Measurements from ENCODE around the gene CIAO1. TPM values are rescaled to one million over a fixed set of nuclear protein-coding genes. Genes with fewer than 3 reads are reported as not detected.

CIAO1 gene
- total RNA-seq, 2 donors from 2014 or later, result 108 to 135 TPM

DNA sequence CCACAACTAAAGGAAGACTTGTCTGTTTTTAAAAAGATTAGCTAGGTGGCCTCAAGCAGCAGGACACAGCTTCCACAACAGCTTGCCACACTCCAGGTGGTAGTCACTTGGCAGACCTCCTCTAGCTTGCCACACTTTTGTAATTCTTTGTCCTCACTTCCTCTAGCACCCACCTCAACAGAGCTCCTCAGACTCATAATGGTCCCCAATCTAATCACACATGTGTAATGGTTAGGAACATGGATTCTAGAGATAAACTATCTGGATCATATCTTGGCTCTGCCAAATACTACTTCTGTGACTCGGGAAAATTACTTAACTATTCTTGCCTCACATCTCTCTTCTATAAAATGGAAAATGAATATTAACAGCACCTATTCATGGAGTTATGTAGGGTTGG lies 35.8 kb downstream of the CIAO1 start:
- H3K9me3 ChIP-seq, result no peaks in the 10 kb centered on the region
- 77% methylated on average over 1 of the region's 1 CpG for WGBS
- no peak for DNase-seq (ENCODE audit: low spot score)
- intact Hi-C loops (cut with DNase I), result loop anchor here (10.0 kb wide), 1 partner anchor 203 kb away; the partner anchor contains the start of gene NEURL3
- no peak for TF ChIP-seq POLR2AphosphoS5 (IDR thresholded peaks at IDR 0.05)
- TF ChIP-seq, protein P1, sequence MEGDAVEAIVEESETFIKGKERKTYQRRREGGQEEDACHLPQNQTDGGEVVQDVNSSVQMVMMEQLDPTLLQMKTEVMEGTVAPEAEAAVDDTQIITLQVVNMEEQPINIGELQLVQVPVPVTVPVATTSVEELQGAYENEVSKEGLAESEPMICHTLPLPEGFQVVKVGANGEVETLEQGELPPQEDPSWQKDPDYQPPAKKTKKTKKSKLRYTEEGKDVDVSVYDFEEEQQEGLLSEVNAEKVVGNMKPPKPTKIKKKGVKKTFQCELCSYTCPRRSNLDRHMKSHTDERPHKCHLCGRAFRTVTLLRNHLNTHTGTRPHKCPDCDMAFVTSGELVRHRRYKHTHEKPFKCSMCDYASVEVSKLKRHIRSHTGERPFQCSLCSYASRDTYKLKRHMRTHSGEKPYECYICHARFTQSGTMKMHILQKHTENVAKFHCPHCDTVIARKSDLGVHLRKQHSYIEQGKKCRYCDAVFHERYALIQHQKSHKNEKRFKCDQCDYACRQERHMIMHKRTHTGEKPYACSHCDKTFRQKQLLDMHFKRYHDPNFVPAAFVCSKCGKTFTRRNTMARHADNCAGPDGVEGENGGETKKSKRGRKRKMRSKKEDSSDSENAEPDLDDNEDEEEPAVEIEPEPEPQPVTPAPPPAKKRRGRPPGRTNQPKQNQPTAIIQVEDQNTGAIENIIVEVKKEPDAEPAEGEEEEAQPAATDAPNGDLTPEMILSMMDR (IDR thresholded peaks at IDR 0.05), result no peak
- no peak for TF ChIP-seq POLR2A (IDR thresholded peaks at IDR 0.05)
- H3K4me3 ChIP-seq, result no peak overlapping the region
- H3K27me3 ChIP-seq (replicated peaks; ENCODE audit: insufficient read depth), result no peaks in the 10 kb centered on the region
- H3K27ac ChIP-seq, result no peak overlapping the region
- peaks cover 8% of the 10 kb centered on the region for H3K4me1 ChIP-seq (replicated peaks)
- H3K36me3 ChIP-seq, result peaks cover 20 to 34% of the 10 kb centered on the region in 2 donors

DNA sequence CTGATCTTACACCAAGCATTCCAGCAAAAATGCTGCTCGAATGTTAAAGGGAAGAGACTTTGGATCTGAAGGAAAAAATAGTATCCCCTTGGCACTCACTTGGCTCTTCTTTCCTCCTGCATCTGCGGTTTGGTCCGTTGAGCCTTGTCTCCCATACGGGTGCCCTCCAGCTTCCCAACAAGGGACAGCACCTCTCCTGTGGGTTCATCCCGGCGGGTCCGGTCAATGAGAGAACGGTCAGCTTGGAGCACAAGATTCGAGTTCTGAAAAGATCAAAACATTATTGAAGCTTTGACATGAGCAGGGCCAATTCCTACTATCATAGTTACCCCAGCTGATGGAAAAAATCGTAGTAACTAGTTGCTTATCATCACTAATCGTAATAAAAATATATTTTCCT lies 38.6 kb downstream of the CIAO1 start:
- peaks cover 13 to 17% of the 10 kb centered on the region in 2 donors for H3K36me3 ChIP-seq
- DNase-seq (ENCODE audit: low spot score), result no peak
- H3K27me3 ChIP-seq (replicated peaks; ENCODE audit: insufficient read depth), result no peaks in the 10 kb centered on the region
- WGBS, result 58% methylated on average over 11 of the region's 11 CpGs
- TF ChIP-seq POLR2A (IDR thresholded peaks at IDR 0.05) (no peak), POLR2AphosphoS5 (IDR thresholded peaks at IDR 0.05) (no peak)
- TF ChIP-seq, protein P1 (IDR thresholded peaks at IDR 0.05), result no peak
- peaks cover 8% of the 10 kb centered on the region for H3K4me1 ChIP-seq (replicated peaks)
- intact Hi-C loops (cut with DNase I), result loop anchor here (2.0 to 10.0 kb wide), 2 partner anchors 38 to 200 kb away; partner anchors contain the start of genes CIAO1 and NEURL3
- peak overlapping the region in 1 of 2 donors; percentile 72 for H3K27ac ChIP-seq
- no peaks in the 10 kb centered on the region for H3K9me3 ChIP-seq
- peak overlapping the region; percentile 67 to 72 for H3K4me3 ChIP-seq

DNA sequence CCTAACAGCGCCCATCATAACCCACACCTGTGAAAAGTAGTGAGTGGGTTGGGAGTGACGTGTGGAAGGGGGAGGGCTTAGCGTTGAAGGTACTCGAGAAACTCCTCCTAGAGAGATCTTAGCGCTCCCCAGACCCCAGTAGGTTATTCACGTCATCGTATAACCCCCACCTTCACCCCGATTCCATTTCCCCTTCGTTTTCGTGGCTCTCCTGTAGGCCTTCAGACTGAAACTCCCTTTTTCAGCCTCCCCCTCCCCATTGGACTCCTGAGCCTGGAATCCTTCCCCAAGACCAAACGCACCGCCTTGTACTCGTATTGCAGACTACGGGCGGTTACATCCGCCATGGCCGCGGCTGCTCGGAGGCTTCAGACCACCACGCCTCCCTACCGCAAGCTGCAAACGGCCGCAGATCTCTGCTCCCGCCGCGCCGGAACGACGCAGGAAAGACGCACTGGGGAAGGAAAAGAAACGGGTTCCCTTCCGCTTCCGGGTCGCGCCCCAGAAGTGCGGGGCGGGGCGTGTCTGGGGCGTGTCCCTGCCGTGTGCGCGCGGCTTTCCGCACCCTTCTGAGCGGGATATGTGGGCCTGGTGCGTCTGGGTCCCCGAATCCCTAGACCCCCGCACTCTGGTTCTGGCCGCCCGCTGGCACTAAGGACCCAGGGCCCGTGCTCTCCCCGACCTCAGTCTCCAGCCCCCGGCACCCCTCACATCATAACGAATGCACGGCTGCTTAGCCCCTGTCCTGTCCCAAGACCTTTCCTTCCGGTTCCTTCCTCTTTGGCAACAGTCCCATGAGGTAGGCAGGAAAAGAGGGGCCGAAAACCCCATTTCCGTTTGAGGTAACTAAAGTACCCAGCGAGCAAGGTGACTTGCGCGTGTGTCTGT lies 39.3 kb downstream of the CIAO1 start, which contains the start of gene SNRNP200:
Gene SNRNP200, minus strand, starts transcription at position 456 of the 888 bp plus-strand sequence. Its CDS starts 109 bp downstream, at position 347.
- intact Hi-C loops (cut with DNase I), result loop anchor here (2.0 to 10.0 kb wide), 2 partner anchors 39 to 199 kb away; partner anchors contain the start of genes CIAO1 and NEURL3
- WGBS, result under 1% methylated on average over 61 of the region's 61 CpGs
- H3K36me3 ChIP-seq, result peaks cover 13 to 16% of the 10 kb centered on the region in 2 donors
- DNase-seq (ENCODE audit: low spot score), result peak; percentile 84
- H3K27me3 ChIP-seq (replicated peaks; ENCODE audit: insufficient read depth), result no peaks in the 10 kb centered on the region
- H3K4me3 ChIP-seq, result peak within 1 kb of the TSS; percentile 67 to 72
- TF ChIP-seq, protein P1 (IDR thresholded peaks at IDR 0.05), result peak in 1 of 4 experiments; percentile 24
- TF ChIP-seq POLR2AphosphoS5 (IDR thresholded peaks at IDR 0.05) (peak; percentile 96), POLR2A (IDR thresholded peaks at IDR 0.05) (peak; percentile 62)
- peak within 1 kb of the TSS; percentile 72 to 77 for H3K27ac ChIP-seq
- peaks cover 8% of the 10 kb centered on the region for H3K4me1 ChIP-seq (replicated peaks)
- H3K9me3 ChIP-seq, result no peaks in the 10 kb centered on the region

DNA sequence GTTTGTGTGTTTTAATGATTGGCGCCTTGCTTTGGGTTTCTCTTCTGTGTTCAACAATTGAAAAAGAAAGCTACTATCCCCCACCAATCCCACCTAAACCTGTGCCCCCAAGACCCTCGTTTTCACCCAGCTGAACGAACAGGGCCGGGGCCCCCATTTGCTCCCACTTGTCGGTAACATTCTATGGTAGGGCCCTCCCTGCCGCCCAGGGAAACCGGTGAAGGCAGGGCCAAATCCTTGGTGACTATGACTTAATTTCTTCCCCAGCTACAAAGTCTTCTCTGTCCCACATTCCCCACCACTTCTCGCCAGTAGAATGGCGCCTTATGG lies 39.9 kb downstream of the CIAO1 start:
- intact Hi-C loops (cut with DNase I), result loop anchor here (2.0 to 10.0 kb wide), 2 partner anchors 39 to 199 kb away; partner anchors contain the start of genes CIAO1 and NEURL3
- DNase-seq (ENCODE audit: low spot score), result no peak
- Histone ChIP-seq H3K27ac (peak overlapping the region; percentile 72 to 77), H3K4me3 (peak overlapping the region; percentile 67 to 72), H3K9me3 (no peaks in the 10 kb centered on the region), H3K27me3 (replicated peaks; ENCODE audit: insufficient read depth) (no peaks in the 10 kb centered on the region), H3K36me3 (peaks cover 7 to 16% of the 10 kb centered on the region in 2 donors), H3K4me1 (replicated peaks) (peaks cover 8% of the 10 kb centered on the region)
- WGBS, result 18% methylated on average over 9 of the region's 9 CpGs
- no peak for TF ChIP-seq POLR2A (IDR thresholded peaks at IDR 0.05)
- TF ChIP-seq POLR2AphosphoS5 (IDR thresholded peaks at IDR 0.05), result no peak
- TF ChIP-seq, protein P1 (IDR thresholded peaks at IDR 0.05), result no peak

Data from prostate gland (tissue), 2 donors.